Neural progenitor cell (in vitro differentiated cells): ENCODE results near the gene DGLUCY. TPM values are rescaled to one million over a fixed set of nuclear protein-coding genes. Genes with fewer than 3 reads are reported as not detected.

Experiments
- DNase-seq: peaks from one replicate; pipeline ENCODE4 v3.0.0-alpha.2; 2016; ENCODE audit warnings: low spot score
- H2AFZ ChIP-seq: fragments of 200-600 bp; sonication (generic); replicated peaks from 2 replicates; pipeline ENCODE4 v1.6.1; 2016; ENCODE audit warnings: antibody characterized with exemption
- H3F3A ChIP-seq: fragments of 200-600 bp; sonication (generic); 2 replicates; pipeline ENCODE4 v1.6.1; 2016; ENCODE audit warnings: antibody characterized with exemption, low read depth
- H3K27ac ChIP-seq: fragments of 200-600 bp; sonication (generic); 2 replicates; pipeline ENCODE4 v1.5.1; 2016; ENCODE audit warnings: mild to moderate bottlenecking
- H3K27me3 ChIP-seq: fragments of 200-600 bp; sonication (generic); 2 replicates; pipeline ENCODE4 v1.6.1; 2016; ENCODE audit warnings: mild to moderate bottlenecking, moderate library complexity
- H3K36me3 ChIP-seq: fragments of 200-600 bp; sonication (generic); 2 replicates; pipeline ENCODE4 v1.5.1; 2016
- H3K4me1 ChIP-seq: fragments of 200-600 bp; sonication (generic); 2 replicates; pipeline ENCODE4 v1.6.1; 2016; ENCODE audit warnings: mixed run types
- H3K4me2 ChIP-seq: fragments of 200-600 bp; sonication (generic); 2 replicates; pipeline ENCODE4 v1.6.1; 2016
- H3K4me3 ChIP-seq: fragments of 200-600 bp; sonication (generic); 2 replicates; pipeline ENCODE4 v1.5.1; 2016
- H3K79me2 ChIP-seq: fragments of 200-600 bp; sonication (generic); 2 replicates; pipeline ENCODE4 v1.6.1; 2016; ENCODE audit warnings: low read depth
- H3K9ac ChIP-seq: fragments of 200-600 bp; sonication (generic); 2 replicates; pipeline ENCODE4 v1.6.1; 2016
- H3K9me3 ChIP-seq: fragments of 200-600 bp; sonication (generic); 2 replicates; pipeline ENCODE4 v1.5.1; 2016; ENCODE audit warnings: low read depth
- H4K20me1 ChIP-seq: fragments of 200-600 bp; sonication (generic); 2 replicates; pipeline ENCODE4 v1.6.1; 2016; ENCODE audit warnings: low read depth
- H3K27ac Mint-ChIP-seq: 3 replicates; pipeline ENCODE4 v1.8.0; 2021; ENCODE audit warnings: mixed read lengths
- H3K27me3 Mint-ChIP-seq: 2 replicates; pipeline ENCODE4 v1.8.0; 2022; ENCODE audit warnings: low read depth, mild to moderate bottlenecking, inconsistent platforms, moderate library complexity, mixed read lengths; ENCODE audit not compliant: insufficient read depth
- H3K36me3 Mint-ChIP-seq: 3 replicates; pipeline ENCODE4 v1.8.0; 2021; ENCODE audit warnings: mixed read lengths
- H3K4me1 Mint-ChIP-seq: 3 replicates; pipeline ENCODE4 v1.8.0; 2021; ENCODE audit warnings: mixed read lengths
- H3K4me3 Mint-ChIP-seq: 3 replicates; pipeline ENCODE4 v1.8.0; 2021; ENCODE audit warnings: mild to moderate bottlenecking, moderate library complexity, mixed read lengths
- H3K9me3 Mint-ChIP-seq: 3 replicates; pipeline ENCODE4 v1.8.0; 2020; ENCODE audit warnings: mixed read lengths
- EZH2 ChIP-seq: fragments of 200-600 bp; sonication (generic); IDR thresholded peaks from 2 replicates; pipeline ENCODE4 v1.6.1; 2017; ENCODE audit warnings: antibody characterized with exemption, mild to moderate bottlenecking, moderate library complexity
- EZH2phosphoT487 ChIP-seq: fragments of 200-600 bp; sonication (generic); IDR thresholded peaks from 2 replicates; pipeline ENCODE4 v1.6.1; 2017; ENCODE audit warnings: antibody characterized with exemption
- total RNA-seq: library from RNA; depleted of rRNA; stranded (reverse); fragments of >200 nt; gene quantifications from 2 replicates; pipeline ENCODE4 v1.2.3, GENCODE V29; 2015; ENCODE audit warnings: low replicate concordance
- TF ChIP-seq, protein P1 (sequence below): fragments of 200-600 bp; sonication (generic); IDR thresholded peaks from 2 replicates; pipeline ENCODE4 v1.5.1; 2017; ENCODE audit warnings: antibody characterized with exemption, mild to moderate bottlenecking

Gene DGLUCY
- total RNA-seq, 1 donor from 2014 or later = 17.0 TPM

- no peak overlapping the region for H3K9ac ChIP-seq
- no peak overlapping the region for H3K27ac ChIP-seq
- H4K20me1 ChIP-seq = no peaks in the 10 kb centered on the region
- no peak for TF ChIP-seq EZH2
- Mint-ChIP-seq H3K27ac (no peak overlapping the region), H3K4me1 (peaks cover 17% of the 10 kb centered on the region), H3K4me3 (no peak overlapping the region), H3K27me3 (peaks cover 13% of the 10 kb centered on the region), H3K9me3 (peaks cover 6% of the 10 kb centered on the region), H3K36me3 (no peaks in the 10 kb centered on the region)
- H3K36me3 ChIP-seq = no peaks in the 10 kb centered on the region
- H3K79me2 ChIP-seq = no peaks in the 10 kb centered on the region
- no peaks in the 10 kb centered on the region for H3F3A ChIP-seq
- H3K4me1 ChIP-seq = no peaks in the 10 kb centered on the region
- H3K27me3 ChIP-seq = no peaks in the 10 kb centered on the region
- no peaks in the 10 kb centered on the region for H3K9me3 ChIP-seq
- no peak overlapping the region for H2AFZ ChIP-seq
- no peak overlapping the region for H3K4me2 ChIP-seq
- H3K4me3 ChIP-seq = no peak overlapping the region
- DNase-seq = no peak
Measured at GRCh38 chr14:91241863-91242262, 128.0 kb downstream of the DGLUCY start.

- Histone ChIP-seq H4K20me1 (no peaks in the 10 kb centered on the region), H3F3A (no peaks in the 10 kb centered on the region), H3K4me1 (no peaks in the 10 kb centered on the region), H3K36me3 (no peaks in the 10 kb centered on the region), H3K4me3 (no peak overlapping the region), H3K27ac (no peak overlapping the region), H3K9ac (no peak overlapping the region), H3K79me2 (no peaks in the 10 kb centered on the region), H3K4me2 (no peak overlapping the region), H2AFZ (no peak overlapping the region), H3K9me3 (no peaks in the 10 kb centered on the region), H3K27me3 (no peaks in the 10 kb centered on the region)
- H3K36me3 Mint-ChIP-seq = no peaks in the 10 kb centered on the region
- TF ChIP-seq EZH2phosphoT487 (no peak), EZH2 (no peak)
- TF ChIP-seq, protein P1, sequence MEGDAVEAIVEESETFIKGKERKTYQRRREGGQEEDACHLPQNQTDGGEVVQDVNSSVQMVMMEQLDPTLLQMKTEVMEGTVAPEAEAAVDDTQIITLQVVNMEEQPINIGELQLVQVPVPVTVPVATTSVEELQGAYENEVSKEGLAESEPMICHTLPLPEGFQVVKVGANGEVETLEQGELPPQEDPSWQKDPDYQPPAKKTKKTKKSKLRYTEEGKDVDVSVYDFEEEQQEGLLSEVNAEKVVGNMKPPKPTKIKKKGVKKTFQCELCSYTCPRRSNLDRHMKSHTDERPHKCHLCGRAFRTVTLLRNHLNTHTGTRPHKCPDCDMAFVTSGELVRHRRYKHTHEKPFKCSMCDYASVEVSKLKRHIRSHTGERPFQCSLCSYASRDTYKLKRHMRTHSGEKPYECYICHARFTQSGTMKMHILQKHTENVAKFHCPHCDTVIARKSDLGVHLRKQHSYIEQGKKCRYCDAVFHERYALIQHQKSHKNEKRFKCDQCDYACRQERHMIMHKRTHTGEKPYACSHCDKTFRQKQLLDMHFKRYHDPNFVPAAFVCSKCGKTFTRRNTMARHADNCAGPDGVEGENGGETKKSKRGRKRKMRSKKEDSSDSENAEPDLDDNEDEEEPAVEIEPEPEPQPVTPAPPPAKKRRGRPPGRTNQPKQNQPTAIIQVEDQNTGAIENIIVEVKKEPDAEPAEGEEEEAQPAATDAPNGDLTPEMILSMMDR = no peak
- peaks cover 13% of the 10 kb centered on the region for H3K27me3 Mint-ChIP-seq
- H3K27ac Mint-ChIP-seq = no peak overlapping the region
- peaks cover 17% of the 10 kb centered on the region for H3K4me1 Mint-ChIP-seq
- no peak for DNase-seq
- peaks cover 6% of the 10 kb centered on the region for H3K9me3 Mint-ChIP-seq
- no peak overlapping the region for H3K4me3 Mint-ChIP-seq
Measured at GRCh38 chr14:91242635-91243034, 128.8 kb downstream of the DGLUCY start.

DNA sequence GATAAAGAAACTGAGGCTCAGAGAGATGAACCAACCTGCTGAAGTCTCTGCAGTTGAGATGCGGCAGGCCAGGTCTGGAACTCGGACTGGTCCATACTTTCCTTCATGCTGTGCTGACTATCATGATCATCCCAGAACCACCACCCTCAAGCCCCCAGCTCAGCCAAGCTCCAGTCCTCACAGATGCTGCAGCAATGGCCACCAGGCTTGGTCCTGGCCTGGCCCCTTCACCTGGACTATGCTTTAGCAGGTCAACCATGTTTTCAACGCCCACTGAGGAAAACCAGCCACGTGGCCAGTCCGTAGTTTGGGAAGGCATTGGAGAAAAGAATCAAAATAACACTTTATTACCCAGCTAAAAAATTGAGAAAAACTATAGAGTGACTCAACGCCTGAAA is 129.2 kb downstream of the DGLUCY start:
- Histone ChIP-seq H3K79me2 (no peaks in the 10 kb centered on the region), H3K27ac (no peak overlapping the region), H3K9ac (no peak overlapping the region), H3F3A (no peaks in the 10 kb centered on the region), H3K4me1 (no peaks in the 10 kb centered on the region), H4K20me1 (no peaks in the 10 kb centered on the region), H3K9me3 (no peaks in the 10 kb centered on the region), H3K4me2 (no peak overlapping the region), H3K36me3 (no peaks in the 10 kb centered on the region), H3K4me3 (no peak overlapping the region), H2AFZ (no peak overlapping the region), H3K27me3 (no peaks in the 10 kb centered on the region)
- Mint-ChIP-seq H3K4me3 (no peak overlapping the region), H3K9me3 (peaks cover 6% of the 10 kb centered on the region), H3K36me3 (no peaks in the 10 kb centered on the region), H3K27me3 (peaks cover 13% of the 10 kb centered on the region), H3K27ac (no peak overlapping the region), H3K4me1 (peaks cover 17% of the 10 kb centered on the region)
- TF ChIP-seq EZH2 = no peak
- TF ChIP-seq, protein P1 = no peak
- TF ChIP-seq EZH2phosphoT487 = no peak
- DNase-seq = no peak

DNA sequence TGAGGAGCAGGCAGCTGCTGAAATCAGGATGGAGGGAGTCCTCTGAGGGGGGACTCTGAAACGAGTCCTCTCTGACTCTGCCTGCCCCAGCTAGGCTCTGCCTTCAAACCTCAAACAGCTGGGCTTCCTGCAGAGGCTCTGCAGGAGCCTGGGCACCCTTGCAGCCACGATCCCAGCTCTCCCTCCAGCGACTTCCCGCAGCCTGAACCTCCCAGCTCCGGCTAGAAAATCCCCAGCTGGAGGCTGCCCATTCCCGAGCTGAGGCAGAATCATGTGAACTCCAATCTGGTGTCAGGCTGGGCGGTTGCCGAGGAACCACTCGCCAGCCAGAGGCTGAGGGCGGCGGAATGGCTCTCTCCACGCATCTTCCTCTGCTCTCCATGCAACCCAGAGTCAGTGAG is 130.6 kb downstream of the DGLUCY start, which contains the start of gene GPR68:
Gene GPR68 (minus strand): TSS at position 204 of the 401 bp plus-strand sequence. CDS start 9,654 bp downstream, outside the sequence.
- Histone ChIP-seq H3K79me2 (no peaks in the 10 kb centered on the region), H2AFZ (peak within 1 kb of the TSS; percentile 40), H3F3A (no peaks in the 10 kb centered on the region), H3K4me3 (no peak within 1 kb of the TSS), H3K9ac (no peak within 1 kb of the TSS), H3K4me1 (no peaks in the 10 kb centered on the region), H3K27me3 (no peaks in the 10 kb centered on the region), H3K36me3 (no peaks in the 10 kb centered on the region), H3K9me3 (no peaks in the 10 kb centered on the region), H3K27ac (no peak within 1 kb of the TSS), H4K20me1 (no peaks in the 10 kb centered on the region), H3K4me2 (peak within 1 kb of the TSS; percentile 35)
- DNase-seq = peak; percentile 71
- H3K4me3 Mint-ChIP-seq = no peak within 1 kb of the TSS
- H3K27me3 Mint-ChIP-seq = peaks cover 13% of the 10 kb centered on the region
- H3K4me1 Mint-ChIP-seq = peaks cover 18% of the 10 kb centered on the region
- no peak within 1 kb of the TSS for H3K27ac Mint-ChIP-seq
- H3K36me3 Mint-ChIP-seq = no peaks in the 10 kb centered on the region
- TF ChIP-seq, protein P1 = no peak
- no peak for TF ChIP-seq EZH2phosphoT487
- no peak for TF ChIP-seq EZH2
- H3K9me3 Mint-ChIP-seq = peaks cover 4% of the 10 kb centered on the region
